GM21515 (cell line): Measurements from ENCODE around the gene AMH.

Source experiments
- ATAC-seq: cut with Tn5 transposase; IDR thresholded peaks from one replicate; pipeline ENCODE4 v1.9.1; 2021; ENCODE audit not compliant: unreplicated experiment

Gene AMH

GRCh38 chr19:2248136-2249009, 750 bp upstream of the AMH start:
- ATAC-seq, result no peak

GRCh38 chr19:2249880-2250765, 1.0 kb downstream of the AMH start:
- no peak for ATAC-seq

- no peak for ATAC-seq
Measured at GRCh38 chr19:2250766-2251105, 1.6 kb downstream of the AMH start.

GRCh38 chr19:2251106-2252054, 2.3 kb downstream of the AMH start:
- ATAC-seq, result no peak

GRCh38 chr19:2252055-2252796, 3.1 kb downstream of the AMH start:
- ATAC-seq, result no peak

- ATAC-seq, result no peak
Measured at GRCh38 chr19:2252797-2253105, 3.6 kb downstream of the AMH start.

- ATAC-seq, result no peak
Measured at GRCh38 chr19:2253106-2254063, 4.3 kb downstream of the AMH start.

GRCh38 chr19:2254064-2254872, 5.1 kb downstream of the AMH start:
- ATAC-seq, result no peak

GRCh38 chr19:2255112-2255845, 6.2 kb downstream of the AMH start:
- ATAC-seq, result no peak

GRCh38 chr19:2255982-2256685, 7.0 kb downstream of the AMH start, which contains the start of gene JSRP1:
TSS of gene JSRP1 (minus strand) at chr19:2256417. CDS start at chr19:2255314, 1,103 bp downstream.
- ATAC-seq, result no peak

- ATAC-seq, result no peak
Measured at GRCh38 chr19:2259336-2259735, 10.2 kb downstream of the AMH start.

- no peak for ATAC-seq
Measured at GRCh38 chr19:2260341-2260805, 11.2 kb downstream of the AMH start.

GRCh38 chr19:2261438-2262172, 12.5 kb downstream of the AMH start:
- no peak for ATAC-seq

GRCh38 chr19:2266183-2266993, 17.3 kb downstream of the AMH start:
- ATAC-seq, result no peak

GRCh38 chr19:2268480-2268830, 19.3 kb downstream of the AMH start:
- no peak for ATAC-seq

GRCh38 chr19:2268861-2269243, 19.7 kb downstream of the AMH start:
- no peak for ATAC-seq
